C4-2B (cell line): ENCODE data around the gene PDE4B.

Source experiments
- H3K27ac ChIP-seq: fragments of 450-650 bp; 2 replicates; pipeline ENCODE4 v1.5.1; 2017
- CTCF ChIP-seq: fragments of 450-650 bp; conservative IDR thresholded peaks from 2 replicates; pipeline ENCODE4 v1.5.1; 2017; ENCODE audit warnings: mild to moderate bottlenecking
- ZFX ChIP-seq: fragments of 450-650 bp; IDR thresholded peaks from 2 replicates; pipeline ENCODE4 v1.6.1; 2017

The PDE4B gene

GRCh38 chr1:66266350-66266749 is 473.7 kb downstream of the PDE4B start:
- no peak for TF ChIP-seq CTCF
- no peak for TF ChIP-seq ZFX
- no peak overlapping the region for H3K27ac ChIP-seq

- H3K27ac ChIP-seq: no peak overlapping the region
- no peak for TF ChIP-seq ZFX
- TF ChIP-seq CTCF: no peak
Observed at GRCh38 chr1:66266756-66267155, 474.1 kb downstream of the PDE4B start.

GRCh38 chr1:66267201-66267940 is 474.7 kb downstream of the PDE4B start:
- TF ChIP-seq CTCF (no peak), ZFX (no peak)
- no peak overlapping the region for H3K27ac ChIP-seq

GRCh38 chr1:66269222-66269621 is 476.5 kb downstream of the PDE4B start:
- no peak for TF ChIP-seq CTCF
- no peak for TF ChIP-seq ZFX
- H3K27ac ChIP-seq: no peak overlapping the region

GRCh38 chr1:66270119-66270812 is 477.6 kb downstream of the PDE4B start:
- TF ChIP-seq CTCF: no peak
- no peak for TF ChIP-seq ZFX
- H3K27ac ChIP-seq: no peak overlapping the region

GRCh38 chr1:66271216-66271903 is 478.7 kb downstream of the PDE4B start:
- no peak for TF ChIP-seq ZFX
- no peak for TF ChIP-seq CTCF
- H3K27ac ChIP-seq: no peak overlapping the region

- no peak for TF ChIP-seq CTCF
- TF ChIP-seq ZFX: no peak
- no peak overlapping the region for H3K27ac ChIP-seq
Observed at GRCh38 chr1:66271904-66272254, 479.2 kb downstream of the PDE4B start.
